ENCODE measurements around the gene NPIPB12.
"Not testable (repeated sequence)": the region's sequence is repeated elsewhere in the genome, so short reads cannot be mapped to it uniquely, and the experiment has no call there.

The NPIPB12 gene

GRCh38 chr16:29506308-29506707, at the start of gene NPIPB12:
NPIPB12 (minus strand) TSS chr16:29506408.
- not testable (repeated sequence) for DNase-seq (ENCODE audit: low read depth)

GRCh38 chr16:29521520-29521919, 15.3 kb upstream of the NPIPB12 start:
- DNase-seq (ENCODE audit: low read depth) = not testable (repeated sequence)

- DNase-seq (ENCODE audit: low read depth) = not testable (repeated sequence)
These were observed 23.9 kb downstream of the NPIPB12 start for GRCh38 chr16:29482276-29482675.

GRCh38 chr16:29472065-29472464, 34.1 kb downstream of the NPIPB12 start:
- not testable (repeated sequence) for DNase-seq (ENCODE audit: low read depth)

GRCh38 chr16:29469660-29470059, 36.5 kb downstream of the NPIPB12 start:
- not testable (repeated sequence) for DNase-seq (ENCODE audit: low read depth)

GRCh38 chr16:29467654-29468366, 38.4 kb downstream of the NPIPB12 start:
- not testable (repeated sequence) for DNase-seq (ENCODE audit: low read depth)

- not testable (repeated sequence) for DNase-seq (ENCODE audit: low read depth)
These were observed 39.3 kb downstream of the NPIPB12 start for GRCh38 chr16:29466904-29467303.

GRCh38 chr16:29465985-29466824, 40.0 kb downstream of the NPIPB12 start:
- not testable (repeated sequence) for DNase-seq (ENCODE audit: low read depth)

- DNase-seq (ENCODE audit: low read depth) = not testable (repeated sequence)
These were observed 45.6 kb downstream of the NPIPB12 start for GRCh38 chr16:29460647-29461030.

GRCh38 chr16:29459706-29460646, 46.2 kb downstream of the NPIPB12 start, which contains the start of gene SULT1A4:
SULT1A4 (plus strand) TSS chr16:29459913; CDS start chr16:29461386, 1,473 bp downstream.
- DNase-seq (ENCODE audit: low read depth) = not testable (repeated sequence)

GRCh38 chr16:29457660-29458059, 48.5 kb downstream of the NPIPB12 start:
- not testable (repeated sequence) for DNase-seq (ENCODE audit: low read depth)

GRCh38 chr16:29454828-29455227, 51.4 kb downstream of the NPIPB12 start:
- not testable (repeated sequence) for DNase-seq (ENCODE audit: low read depth)

- not testable (repeated sequence) for DNase-seq (ENCODE audit: low read depth)
These were observed 51.9 kb downstream of the NPIPB12 start, which contains the start of the genes BOLA2 and SLX1B for GRCh38 chr16:29454269-29454668. BOLA2 (minus strand) TSS chr16:29454351; CDS start chr16:29454253, 98 bp downstream. SLX1B (plus strand) TSS chr16:29454533.

- not testable (repeated sequence) for DNase-seq (ENCODE audit: low read depth)
These were observed 52.5 kb downstream of the NPIPB12 start for GRCh38 chr16:29453754-29454153.
